NCI-H524 (cell line): ENCODE results near the gene TMCO4.

Experiments
- DNase-seq, 2 experiments: peaks; one replicate each; lab custom pipeline; 2025; lab: John Stamatoyannopoulos, UW

TMCO4 gene

GRCh38 chr1:19775831-19776230 lies 23.9 kb downstream of the TMCO4 start:
- no peak for DNase-seq

- DNase-seq, result no peak
These were observed 24.4 kb downstream of the TMCO4 start for GRCh38 chr1:19775317-19775716.

GRCh38 chr1:19774180-19774785 lies 25.4 kb downstream of the TMCO4 start:
- no peak for DNase-seq

GRCh38 chr1:19773485-19773884 lies 26.2 kb downstream of the TMCO4 start:
- no peak for DNase-seq

GRCh38 chr1:19772053-19772452 lies 27.7 kb downstream of the TMCO4 start:
- DNase-seq, result peak in 1 of 2 experiments; percentile 61

- no peak for DNase-seq
These were observed 28.4 kb downstream of the TMCO4 start for GRCh38 chr1:19771350-19771749.

- no peak for DNase-seq
These were observed 29.1 kb downstream of the TMCO4 start for GRCh38 chr1:19770436-19771190.

GRCh38 chr1:19769211-19769932 lies 30.3 kb downstream of the TMCO4 start:
- no peak for DNase-seq

- DNase-seq, result no peak
These were observed 31.1 kb downstream of the TMCO4 start for GRCh38 chr1:19768353-19769210.

GRCh38 chr1:19765623-19766022 lies 34.1 kb downstream of the TMCO4 start:
- DNase-seq, result no peak

- DNase-seq, result no peak
These were observed 34.9 kb downstream of the TMCO4 start for GRCh38 chr1:19764848-19765247.

GRCh38 chr1:19762175-19762779 lies 37.4 kb downstream of the TMCO4 start:
- peak in 1 of 2 experiments; percentile 8 for DNase-seq

- DNase-seq, result no peak
These were observed 40.0 kb downstream of the TMCO4 start for GRCh38 chr1:19759740-19760089.

GRCh38 chr1:19758227-19758830 lies 41.4 kb downstream of the TMCO4 start:
- no peak for DNase-seq

- no peak for DNase-seq
These were observed 42.1 kb downstream of the TMCO4 start for GRCh38 chr1:19757641-19758040.

- DNase-seq, result no peak
These were observed 43.2 kb downstream of the TMCO4 start for GRCh38 chr1:19756480-19756879.

- DNase-seq, result peak in 1 of 2 experiments; percentile 73
These were observed 45.2 kb downstream of the TMCO4 start for GRCh38 chr1:19754482-19754881.

GRCh38 chr1:19752083-19752696 lies 47.5 kb downstream of the TMCO4 start:
- DNase-seq, result no peak

GRCh38 chr1:19750882-19751276 lies 48.8 kb downstream of the TMCO4 start:
- no peak for DNase-seq

GRCh38 chr1:19750101-19750881 lies 49.4 kb downstream of the TMCO4 start:
- no peak for DNase-seq
